Endometrium (tissue), 2 donors: Measurements from ENCODE around the gene MAVS.

ENCODE experiments used
- FAIRE-seq: peaks from 2 replicates; lab custom pipeline; 2012; peaks lifted over from hg19 to GRCh38; lab: Jason Lieb, UNC
- donor health status: control.
- donor health status: control.

The MAVS gene

DNA sequence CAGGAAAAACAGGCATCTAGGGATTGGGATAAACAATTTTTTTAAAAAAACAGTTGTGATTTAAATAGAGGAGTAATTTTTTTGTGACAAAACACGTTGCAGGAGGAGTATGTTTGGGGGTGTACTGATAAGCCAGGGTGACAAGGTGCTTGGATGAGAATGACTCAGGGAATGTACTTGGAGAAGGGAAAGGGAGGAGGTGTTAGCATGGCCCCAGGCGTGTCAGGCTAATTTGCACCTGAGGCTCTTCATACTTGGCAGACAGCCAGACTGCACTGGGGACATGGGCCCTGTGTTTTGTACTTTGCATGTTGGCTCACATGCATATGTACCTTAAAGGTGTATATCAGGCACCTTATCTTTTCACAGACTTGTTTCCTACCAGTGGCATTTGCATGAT, 65.3 kb downstream of the MAVS start:
- FAIRE-seq = no peak

DNA sequence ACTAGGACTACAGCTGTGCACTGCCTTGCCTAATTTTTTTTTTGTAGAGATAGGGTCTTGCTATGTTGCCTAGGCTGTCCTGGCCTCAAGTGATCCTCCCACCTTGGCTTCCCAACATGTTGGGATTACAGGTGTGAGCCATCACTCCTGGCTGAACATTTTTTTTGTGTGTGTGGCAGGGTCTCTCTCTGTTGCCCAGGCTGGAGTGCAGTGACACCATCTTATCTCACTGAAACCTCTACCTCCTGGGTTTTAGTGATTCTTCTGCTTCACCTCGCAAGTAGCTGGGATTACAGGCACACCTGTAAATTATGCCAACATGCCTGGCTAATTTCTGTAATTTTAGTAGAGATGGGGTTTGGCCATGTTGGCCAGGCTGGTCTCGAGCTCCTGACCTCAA, 67.8 kb downstream of the MAVS start:
- no peak for FAIRE-seq

DNA sequence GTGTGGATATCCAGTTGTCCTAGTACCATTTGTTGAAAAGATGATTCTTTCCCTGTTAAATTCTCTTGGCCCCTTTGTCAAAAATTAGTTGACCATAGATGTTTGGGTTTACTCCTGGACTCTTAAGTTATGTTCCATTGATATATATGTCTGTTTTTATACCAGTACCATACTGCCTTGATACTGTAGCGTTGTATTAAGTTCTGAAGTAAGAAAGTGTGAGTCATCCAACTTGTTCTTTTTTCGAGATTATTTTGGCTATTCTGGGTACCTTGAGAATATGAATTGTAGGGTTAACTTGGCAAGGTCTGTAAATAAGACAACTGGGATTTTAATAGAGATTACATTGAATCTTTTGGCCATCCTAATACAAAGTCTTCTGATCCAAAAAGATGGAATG, 69.1 kb downstream of the MAVS start:
- no peak for FAIRE-seq

DNA sequence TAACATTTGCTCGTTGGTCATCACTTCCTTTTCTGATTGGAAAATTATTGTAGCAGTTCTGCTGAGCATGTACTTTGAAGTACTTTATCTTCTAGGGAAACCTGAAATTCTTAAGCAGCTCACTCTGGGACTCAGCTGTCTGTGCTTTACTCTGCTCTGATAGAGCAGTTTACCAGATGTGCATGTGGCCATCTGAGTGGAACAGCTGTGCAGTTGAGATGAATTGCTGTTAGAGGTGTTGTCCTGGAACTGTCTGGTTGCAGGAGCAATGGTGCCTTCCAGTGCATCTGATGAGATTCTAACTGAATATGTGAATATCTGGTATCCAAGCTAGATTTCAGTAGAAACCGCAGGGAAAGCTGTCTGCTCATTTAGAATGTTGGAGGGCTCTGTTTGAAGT, 69.7 kb downstream of the MAVS start:
- FAIRE-seq = no peak

DNA sequence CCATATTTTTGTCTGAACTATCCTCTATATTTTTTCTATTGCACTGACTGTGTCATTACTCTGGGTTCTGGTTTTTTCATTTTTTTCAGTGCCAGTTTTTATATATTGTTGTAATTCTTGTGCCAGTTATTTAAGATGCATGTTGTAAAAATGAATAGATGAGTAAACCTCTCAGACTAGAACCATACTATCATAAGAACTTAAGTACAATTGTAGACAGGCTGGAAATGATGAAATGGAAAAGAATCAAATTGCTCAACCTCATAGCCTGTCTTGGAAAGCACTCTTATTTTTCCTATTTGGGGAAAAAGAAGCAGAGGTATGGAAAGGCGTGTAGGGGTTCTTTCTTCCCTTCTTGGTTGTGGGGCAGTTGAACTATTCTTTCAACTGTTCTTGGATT, 72.7 kb downstream of the MAVS start:
- FAIRE-seq = no peak

- FAIRE-seq = no peak
These were observed 75.8 kb downstream of the MAVS start for GRCh38 chr20:3922223-3922982.

GRCh38 chr20:3922983-3923339, 76.3 kb downstream of the MAVS start:
- no peak for FAIRE-seq

DNA sequence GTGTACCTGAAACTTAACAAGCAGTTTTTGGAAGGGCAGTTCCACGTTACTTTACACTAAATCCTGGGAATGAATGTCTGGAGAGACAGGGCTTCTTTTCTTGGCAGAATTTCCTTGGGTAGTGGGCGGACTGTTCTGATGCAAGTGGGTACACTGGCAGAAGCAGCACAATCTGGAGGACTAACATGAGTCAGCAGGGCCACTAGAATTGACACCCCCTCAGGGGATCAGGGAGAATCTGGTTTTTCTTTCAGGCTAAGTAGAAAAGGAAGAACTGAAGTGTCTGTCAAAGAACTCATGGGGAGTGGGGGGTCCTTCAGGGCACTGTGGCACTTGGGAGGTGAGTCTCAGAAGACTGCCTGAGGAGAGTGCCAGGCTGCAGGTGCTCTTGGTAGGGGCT, 77.2 kb downstream of the MAVS start:
- no peak for FAIRE-seq

GRCh38 chr20:3924304-3925112, 77.9 kb downstream of the MAVS start:
- FAIRE-seq = no peak

GRCh38 chr20:3925113-3925695, 78.6 kb downstream of the MAVS start:
- FAIRE-seq = no peak
